Measurements from ENCODE around the gene RAD51B. TPM values are rescaled to one million over a fixed set of nuclear protein-coding genes. Genes with fewer than 3 reads are reported as not detected.
A peak's percentile ranks its signal among the peaks of the same experiment; 100 is the strongest.

RAD51B gene
- total and polyA plus RNA-seq, 9 of the 15 experiments (the other 6 are each of a cell fraction or from before 2014, with no cell fraction given): 8.5 to 17.3 (median 11.3) TPM

GRCh38 chr14:68728342-68729106 lies 908.9 kb downstream of the RAD51B start:
- WGBS (ENCODE audit: insufficient coverage, low coverage, missing lambda C conversion rate): 51% methylated on average over 10 of the region's 10 CpGs
- intact Hi-C loops (cut with micrococcal nuclease): loop anchor here (5.0 kb wide), 1 partner anchor 34 kb away; no protein-coding TSS in a partner anchor
- Histone ChIP-seq H3K36me3 (ENCODE audit: control insufficient read depth, insufficient read depth, low read length) (no peaks in the 10 kb centered on the region), H3K4me2 (ENCODE audit: insufficient read depth, low read length) (peak overlapping the region; percentile 50; the same call in 1 of the 2 replicates), H3K27ac (ENCODE audit: extremely low read depth, low read depth, low read length) (peak overlapping the region; percentile 68; the same call in 1 of the 3 replicates), H3K79me2 (ENCODE audit: control insufficient read depth, insufficient read depth, low read length) (no peaks in the 10 kb centered on the region), H3K9me1 (ENCODE audit: control insufficient read depth, insufficient read depth, low read length) (no peaks in the 10 kb centered on the region), H3K4me1 (replicated peaks in 1 of 2; ENCODE audit: control insufficient read depth in 2 of 2, insufficient read depth in 2 of 2, low read length in 2 of 2) (peaks cover 5 to 37% of the 10 kb centered on the region in 2 experiments; a peak in 4 of 5 replicates), H4K20me1 (replicated peaks; ENCODE audit: control insufficient read depth, insufficient read depth, low read length) (no peaks in the 10 kb centered on the region), H2AFZ (ENCODE audit: low read depth, low read length) (peak overlapping the region; percentile 96), H3K27me3 (ENCODE audit: control insufficient read depth in 2 of 2, insufficient read depth in 2 of 2, low read length in 2 of 2) (no peaks in the 10 kb centered on the region), H3K4me3 (no peak overlapping the region), H3K9me3 (replicated peaks; ENCODE audit: control insufficient read depth, insufficient read depth, low read depth, low read length) (peaks cover 2% of the 10 kb centered on the region; the same call in 1 of the 2 replicates), H3K9ac (ENCODE audit: insufficient read depth in 1 of 2, low read depth in 2 of 2, low read length in 2 of 2) (peak overlapping the region in 1 of 2 experiments; percentile 49; a peak in 1 of 4 replicates)
- FAIRE-seq (no peak), ATAC-seq (0 out of 3 replicates have a peak, but pooled peaks have one; percentile 21), DNase-seq (ENCODE audit: extremely low read depth in 1 of 4, low spot score in 3 of 4) (no peak)
- ChIA-PET POLR2A (interaction anchor here (0.7 to 2.7 kb wide), 7 partner anchors 9 to 64 kb away, joined by 3 to 12 read pairs (median 3); partner anchors contain the start of gene ZFP36L1), CTCF (ENCODE audit: low intra/inter-chr PET ratio) (interaction anchor here (0.6 kb wide), 1 partner anchor 910 kb away, joined by 3 read pairs; no protein-coding TSS in a partner anchor)
- no peak for TF ChIP-seq POLR2G (IDR thresholded peaks at IDR 0.05; ENCODE audit: low read depth, low read length)
- no peak for TF ChIP-seq CC2D1A (IDR thresholded peaks at IDR 0.05)
- no peak for TF ChIP-seq SIN3A (IDR thresholded peaks at IDR 0.05; ENCODE audit: borderline replicate concordance in 2 of 2, control insufficient read depth in 1 of 2, low read depth in 2 of 2, low read length in 2 of 2)
- TF ChIP-seq HMG20B (CRISPR knock-in tag; IDR thresholded peaks at IDR 0.05): no peak
- no peak for TF ChIP-seq IFI16 (CRISPR knock-in tag; IDR thresholded peaks at IDR 0.05)
- no peak for TF ChIP-seq SMARCC2 (IDR thresholded peaks at IDR 0.05; ENCODE audit: low read depth)
- TF ChIP-seq, protein P1, sequence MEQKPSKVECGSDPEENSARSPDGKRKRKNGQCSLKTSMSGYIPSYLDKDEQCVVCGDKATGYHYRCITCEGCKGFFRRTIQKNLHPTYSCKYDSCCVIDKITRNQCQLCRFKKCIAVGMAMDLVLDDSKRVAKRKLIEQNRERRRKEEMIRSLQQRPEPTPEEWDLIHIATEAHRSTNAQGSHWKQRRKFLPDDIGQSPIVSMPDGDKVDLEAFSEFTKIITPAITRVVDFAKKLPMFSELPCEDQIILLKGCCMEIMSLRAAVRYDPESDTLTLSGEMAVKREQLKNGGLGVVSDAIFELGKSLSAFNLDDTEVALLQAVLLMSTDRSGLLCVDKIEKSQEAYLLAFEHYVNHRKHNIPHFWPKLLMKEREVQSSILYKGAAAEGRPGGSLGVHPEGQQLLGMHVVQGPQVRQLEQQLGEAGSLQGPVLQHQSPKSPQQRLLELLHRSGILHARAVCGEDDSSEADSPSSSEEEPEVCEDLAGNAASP (IDR thresholded peaks at IDR 0.05): no peak
- in situ Hi-C loops (cut with MboI): no loop called here
- BruUV-seq (replicated peaks): no TSS peak

Measured in K562 (cell line).